ENCODE measurements around the gene MKKS.
"Not testable (repeated sequence)": the region's sequence is repeated elsewhere in the genome, so short reads cannot be mapped to it uniquely, and the experiment has no call there.

Gene MKKS

DNA sequence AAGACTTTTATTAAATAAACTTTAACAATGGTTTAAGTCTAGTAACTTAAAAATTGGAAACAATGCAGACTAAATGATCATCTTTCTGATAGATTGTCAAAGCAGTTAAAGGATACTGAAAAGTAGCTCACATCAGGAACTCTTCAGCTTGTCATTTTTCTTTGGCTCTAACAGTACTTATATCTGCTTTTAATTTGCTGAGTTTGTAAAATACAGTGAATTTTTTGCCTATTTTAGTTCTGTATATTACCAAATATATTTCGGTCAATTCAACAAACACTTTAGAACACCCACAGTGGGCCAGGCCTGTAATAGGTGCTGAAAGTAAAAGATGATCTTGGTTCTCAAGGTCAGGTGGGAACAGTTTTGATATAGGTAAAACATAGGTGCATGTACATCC lies 22.3 kb downstream of the MKKS start:
- DNase-seq, result no peak

DNA sequence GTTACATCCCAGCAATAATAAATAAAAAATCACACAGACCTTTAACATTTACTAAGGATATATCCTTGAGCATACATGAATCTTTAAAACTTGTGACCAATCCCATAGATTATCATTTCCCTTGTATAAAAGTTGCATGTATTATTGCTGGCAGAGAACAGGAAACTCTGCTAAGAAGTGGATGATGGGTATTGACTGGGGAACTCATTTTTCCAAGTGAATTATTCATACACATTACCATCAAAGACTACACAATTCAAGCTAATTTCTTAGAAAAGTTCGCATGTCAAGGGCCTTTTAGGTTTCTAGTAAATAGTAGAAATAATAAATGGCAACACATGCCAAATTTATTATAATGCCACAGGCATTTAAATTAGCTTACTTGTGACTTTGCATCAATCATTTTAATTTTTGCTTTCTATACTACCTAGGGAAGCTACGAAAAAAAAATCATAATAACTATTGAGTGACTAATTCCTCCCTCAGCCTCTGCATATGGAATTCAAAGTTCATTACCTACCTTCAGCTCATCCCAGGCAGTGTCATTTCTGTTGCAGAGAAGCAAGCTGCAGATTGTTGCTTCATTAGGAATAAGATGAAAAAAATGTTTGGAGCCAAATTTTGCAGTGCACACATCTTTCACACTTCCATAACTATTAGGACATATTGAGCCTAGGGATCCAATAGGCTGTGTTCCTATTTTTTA lies 25.8 kb downstream of the MKKS start:
- DNase-seq, result no peak

DNA sequence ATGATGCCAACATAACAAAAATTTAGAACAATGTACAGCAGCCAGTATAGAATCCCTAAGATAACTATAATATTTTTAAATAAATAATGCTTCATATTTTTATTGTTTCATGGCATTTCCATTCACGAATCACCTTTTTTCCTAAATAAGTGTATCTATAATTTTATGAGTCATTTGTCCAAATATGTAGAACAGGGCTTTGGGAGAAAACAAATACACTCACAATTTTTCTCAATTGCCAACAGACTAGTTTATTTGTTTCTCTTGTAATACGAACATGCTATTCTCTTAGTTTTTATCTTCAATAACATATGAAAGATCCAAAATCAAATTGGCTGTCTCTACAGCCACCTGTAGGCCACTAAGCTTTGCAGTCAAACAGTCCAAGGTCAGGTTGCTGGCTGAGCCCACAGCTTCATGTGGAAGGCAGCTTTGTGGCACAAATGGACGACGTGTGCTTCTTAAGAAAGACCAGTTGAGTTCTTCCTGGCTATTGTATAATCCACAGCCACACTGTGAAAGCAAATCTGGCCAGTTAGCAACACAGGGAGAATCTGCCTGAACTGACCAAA lies 29.0 kb downstream of the MKKS start:
- no peak for DNase-seq

DNA sequence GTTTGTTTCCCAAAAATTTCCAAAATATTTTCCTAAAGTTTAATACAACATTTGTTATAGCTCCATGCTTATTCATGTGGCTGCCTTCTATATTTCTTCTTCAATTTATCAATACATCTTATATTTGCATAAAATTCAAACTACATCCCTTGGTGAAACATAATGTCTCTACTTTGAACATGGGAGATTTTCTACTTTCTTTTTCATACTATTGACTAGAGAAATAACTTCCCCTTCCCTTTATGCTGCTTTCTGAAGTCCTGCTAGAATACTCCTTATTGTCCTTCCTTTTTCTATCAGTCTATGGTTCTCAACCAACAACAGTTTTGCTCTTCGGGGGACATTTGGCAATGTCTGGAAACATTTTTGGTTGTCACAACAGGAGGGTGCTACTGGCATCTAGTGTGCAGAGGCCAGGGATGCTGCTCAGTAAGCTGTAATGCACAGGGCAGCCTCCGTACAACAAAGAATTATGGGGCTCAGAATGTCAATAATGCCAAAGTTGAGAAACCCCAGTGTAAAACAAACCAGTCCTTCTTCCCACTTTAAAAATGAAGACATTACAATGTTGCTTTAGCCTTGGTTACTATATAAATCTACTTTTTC lies 29.9 kb downstream of the MKKS start:
- no peak for DNase-seq

DNA sequence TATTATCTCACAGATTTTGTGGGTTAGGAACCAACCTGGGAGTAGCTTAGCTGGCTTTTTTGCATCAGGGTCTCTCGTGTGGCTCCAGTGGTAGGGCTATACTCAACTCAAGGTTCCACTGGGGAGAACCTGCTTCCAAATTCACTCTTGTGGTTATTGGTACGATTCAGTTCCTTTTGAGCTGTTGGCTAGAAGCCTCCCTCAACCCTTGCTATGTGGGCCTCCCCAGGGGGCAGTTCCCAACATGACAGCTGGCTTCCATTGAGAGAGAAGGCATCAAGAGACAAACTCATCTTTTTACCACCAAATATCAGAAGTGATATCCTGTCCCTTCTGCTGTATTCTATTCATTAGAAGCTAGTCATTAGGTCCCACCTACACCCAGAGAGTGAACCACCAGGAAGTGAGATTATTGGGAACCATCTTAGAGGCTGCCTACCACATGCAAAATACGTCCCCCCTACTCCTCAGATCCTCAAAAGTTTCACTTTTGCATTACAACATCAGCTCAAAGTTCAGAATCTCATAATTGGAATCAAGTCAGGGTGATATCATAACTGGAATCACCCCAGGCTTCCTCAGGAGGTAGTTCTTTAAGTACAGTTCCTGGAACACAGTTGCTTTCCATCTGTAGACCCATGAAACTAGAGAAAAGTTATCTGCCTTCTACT lies 30.9 kb downstream of the MKKS start:
- no peak for DNase-seq

DNA sequence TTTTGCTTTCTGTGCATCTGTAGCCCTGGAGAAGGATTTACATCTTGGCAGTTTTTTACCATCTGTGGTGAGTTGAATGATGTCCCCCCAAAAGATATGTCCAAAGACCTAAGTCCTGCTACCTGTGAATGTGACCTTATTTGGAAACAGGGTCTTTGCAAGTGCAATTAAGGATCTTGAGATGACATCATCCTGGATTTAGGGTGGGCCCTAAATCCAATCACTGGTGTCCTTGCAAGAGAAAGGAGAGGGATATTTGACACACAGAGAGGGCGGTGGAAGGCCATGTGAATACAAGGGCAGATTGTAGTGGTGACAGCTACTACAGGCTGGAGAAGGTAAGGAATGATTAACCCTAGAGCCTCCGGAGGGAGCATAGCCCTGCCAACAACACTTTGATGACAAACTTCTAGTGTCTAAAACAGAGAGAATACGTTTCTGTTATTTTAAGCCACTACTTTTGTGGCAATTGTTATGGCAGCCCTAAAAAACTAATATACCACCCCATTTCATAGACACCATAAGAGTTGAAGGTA lies 35.1 kb downstream of the MKKS start:
- no peak for DNase-seq

DNA sequence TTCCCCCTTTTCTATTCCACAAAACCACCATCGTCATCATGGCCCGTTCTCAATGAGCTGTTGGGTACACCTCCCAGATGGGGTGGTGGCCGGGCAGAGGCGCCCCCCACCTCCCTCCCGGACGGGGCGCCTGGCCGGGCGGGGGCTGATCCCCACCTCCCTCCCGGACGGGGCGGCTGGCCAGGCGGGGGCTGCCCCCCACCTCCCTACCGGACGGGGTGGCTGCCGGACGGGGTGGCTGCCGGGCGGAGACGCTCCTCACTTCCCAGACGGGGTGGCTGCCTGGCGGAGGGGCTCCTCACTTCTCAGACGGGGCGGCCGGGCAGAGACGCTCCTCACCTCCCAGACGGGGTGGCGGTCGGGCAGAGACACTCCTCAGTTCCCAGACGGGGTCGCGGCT lies 39.3 kb downstream of the MKKS start:
- DNase-seq, result not testable (repeated sequence)

DNA sequence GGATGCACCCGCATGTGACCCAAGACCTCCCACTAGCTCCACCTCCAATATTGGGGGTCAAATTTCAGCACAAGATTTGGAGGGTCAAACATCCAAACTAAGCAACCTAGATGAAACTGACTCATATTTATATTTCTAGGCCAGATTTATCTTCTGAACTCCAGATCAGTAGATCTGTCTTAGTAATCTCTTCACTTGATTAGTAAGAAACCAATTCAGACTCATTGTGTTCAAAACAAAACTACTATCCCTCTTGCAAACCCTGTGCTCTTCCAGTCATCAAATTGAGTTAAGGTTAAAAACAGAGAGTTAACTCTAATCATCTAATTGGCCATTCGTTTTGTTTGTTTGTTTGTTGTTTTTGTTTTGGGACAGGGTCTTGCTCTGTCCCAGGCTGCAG lies 43.3 kb downstream of the MKKS start:
- no peak for DNase-seq

DNA sequence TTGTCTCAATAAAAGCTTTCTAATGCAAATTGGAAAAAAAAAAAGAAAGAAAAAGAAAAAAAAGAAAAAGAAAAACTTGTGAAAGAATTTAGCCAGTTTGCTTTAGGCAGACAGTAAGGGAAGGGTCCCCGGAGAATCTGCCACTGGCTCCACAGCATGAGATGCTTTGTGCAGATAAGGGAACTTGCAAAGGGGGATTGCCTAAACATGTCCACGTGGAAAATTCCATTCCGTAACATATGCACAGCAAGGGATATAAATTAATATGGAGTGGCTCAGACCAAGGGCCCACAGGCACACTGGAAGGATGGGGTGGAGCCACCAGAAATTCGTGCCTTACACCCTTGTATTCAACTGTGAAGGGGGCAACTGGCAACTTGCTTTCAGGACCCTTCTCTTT lies 45.4 kb downstream of the MKKS start:
- no peak for DNase-seq

DNA sequence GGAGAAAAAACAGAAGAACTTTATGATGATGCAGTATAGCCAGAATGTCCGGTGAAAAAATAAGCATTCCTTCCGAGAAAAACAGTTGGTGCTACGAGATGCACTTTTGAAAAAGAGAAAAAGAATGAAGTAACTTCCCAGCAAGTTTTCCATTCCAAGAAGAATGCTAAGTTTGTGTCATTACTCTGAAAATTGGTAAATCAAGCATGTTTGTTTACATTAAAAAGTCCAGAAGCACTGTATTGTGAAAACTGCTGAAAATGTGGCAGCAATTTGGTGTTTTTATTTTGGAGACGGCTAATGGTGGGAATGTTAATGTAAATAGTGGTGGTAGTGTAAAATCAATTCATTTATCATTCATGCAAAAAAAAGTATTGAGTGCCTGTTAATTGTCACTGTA lies 46.3 kb downstream of the MKKS start:
- no peak for DNase-seq

DNA sequence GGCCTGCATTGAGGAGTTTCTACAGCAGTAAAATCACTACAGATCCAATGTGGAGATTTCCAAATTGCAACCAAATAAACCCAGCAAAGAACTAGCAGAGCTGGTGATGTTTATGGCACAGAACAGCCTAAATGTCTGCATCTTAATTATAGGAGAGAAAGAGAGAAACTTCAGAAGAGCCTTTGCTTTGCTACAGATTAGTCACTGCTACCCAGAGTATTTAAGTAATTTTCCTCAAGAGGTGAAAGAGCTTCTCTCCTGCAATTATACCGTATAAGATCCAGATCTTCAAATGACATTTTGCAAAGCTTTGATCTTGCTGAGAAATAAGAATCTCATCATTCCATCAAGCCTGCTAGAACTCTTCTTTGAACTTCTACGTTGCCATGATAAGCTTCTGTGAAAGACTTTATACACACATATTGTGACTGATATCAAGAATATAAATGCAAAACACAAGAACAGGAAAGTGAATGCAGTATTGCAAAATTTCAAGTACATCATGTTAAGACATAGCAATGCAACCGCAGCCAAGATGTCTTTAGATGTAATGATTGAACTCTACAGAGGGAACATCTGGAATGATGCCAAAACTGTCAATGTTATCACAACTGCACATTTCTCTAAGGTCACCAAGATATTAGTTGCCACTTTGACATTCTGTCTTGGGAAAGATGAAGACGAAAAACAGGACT lies 48.0 kb downstream of the MKKS start:
- no peak for DNase-seq

DNA sequence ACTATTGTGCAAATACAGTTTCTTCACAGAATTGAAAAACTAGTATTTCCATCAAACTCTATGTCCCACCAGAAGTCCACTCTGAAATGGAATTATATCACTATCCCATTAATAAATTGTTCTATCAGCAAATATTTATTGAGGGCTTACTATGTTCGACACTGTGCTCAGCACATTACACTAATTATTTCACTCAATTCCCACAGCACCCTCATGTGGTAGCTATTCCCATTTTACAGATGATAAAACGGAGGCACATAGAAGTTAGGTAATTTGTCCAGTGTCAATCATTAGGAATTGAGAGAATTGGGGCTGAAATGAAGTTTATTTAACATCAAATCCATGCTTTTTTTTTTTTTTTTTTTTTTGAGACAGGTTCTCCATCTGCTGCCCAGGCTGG lies 52.5 kb downstream of the MKKS start:
- DNase-seq, result no peak

DNA sequence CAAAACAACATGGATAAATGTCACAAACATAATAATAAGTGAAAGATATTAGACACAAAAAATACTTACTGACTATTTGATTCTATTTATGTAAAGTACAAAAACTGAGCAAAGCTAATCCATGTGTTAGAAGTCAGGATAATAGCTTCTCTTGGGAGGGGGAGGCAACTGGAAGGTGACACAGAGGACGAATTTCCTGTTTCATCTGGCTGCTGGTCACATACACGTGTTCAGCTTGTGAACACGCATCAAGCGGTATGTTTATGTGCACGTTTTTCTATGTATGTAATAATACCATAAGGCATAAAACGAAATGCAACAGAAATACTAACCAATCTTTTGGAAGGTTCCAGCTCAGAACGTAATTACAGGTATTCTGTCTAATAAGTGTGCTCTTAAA lies 54.3 kb downstream of the MKKS start:
- DNase-seq, result no peak

DNA sequence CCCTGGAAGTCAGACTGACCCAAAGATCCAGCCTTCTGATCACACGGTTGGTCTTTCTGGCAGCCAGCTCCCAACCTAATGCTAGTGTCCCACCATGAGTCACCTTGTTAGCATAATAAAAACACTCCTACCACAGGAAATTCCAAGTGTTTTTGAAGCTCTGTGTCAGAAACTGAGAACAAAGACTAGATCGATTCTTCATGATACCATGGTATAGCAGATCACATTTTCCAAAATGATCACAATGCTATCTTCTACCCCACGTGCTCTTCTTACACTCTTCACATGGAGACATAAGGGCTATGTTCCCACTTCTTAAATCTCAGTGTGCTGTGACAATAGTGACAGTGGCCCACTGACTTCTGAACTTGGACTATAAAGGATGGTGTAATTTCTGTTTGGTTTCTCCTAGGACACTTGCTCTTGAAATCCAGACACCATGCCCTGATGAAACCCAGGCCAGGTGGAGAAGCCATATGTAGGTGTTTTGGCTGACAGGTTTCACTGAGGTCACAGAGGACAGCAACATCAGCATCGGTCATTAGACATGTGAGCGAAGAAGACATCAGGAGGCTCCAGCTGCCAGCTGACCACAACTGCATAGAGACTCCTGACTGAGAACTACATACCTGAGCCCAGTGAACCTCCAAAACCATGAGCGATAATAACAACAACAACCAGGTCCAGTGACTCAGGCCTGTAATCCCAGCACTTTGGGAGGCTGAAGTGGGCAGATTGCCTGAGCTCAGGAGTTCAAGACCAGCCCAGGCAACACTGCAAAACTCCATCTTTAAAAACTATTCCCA lies 57.5 kb downstream of the MKKS start:
- DNase-seq, result no peak

DNA sequence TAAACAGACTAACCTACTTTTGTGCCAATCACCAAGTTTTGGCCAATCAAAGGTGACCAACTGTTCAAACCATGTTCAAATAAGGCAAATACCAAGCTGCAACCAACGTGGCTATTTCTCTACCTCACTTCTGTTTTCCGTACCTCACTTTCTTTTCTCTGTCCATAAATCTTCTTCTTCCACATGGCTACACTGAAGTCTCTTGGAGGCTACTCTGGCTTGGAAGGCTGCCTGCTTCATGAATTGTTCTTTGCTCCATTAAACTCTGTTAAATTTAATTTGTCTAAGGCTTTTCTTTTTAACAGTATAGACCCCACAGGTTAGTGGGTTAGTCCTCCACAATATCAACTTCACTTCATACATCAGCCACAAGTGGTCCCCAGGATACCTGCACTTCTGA lies 58.8 kb downstream of the MKKS start:
- no peak for DNase-seq

DNA sequence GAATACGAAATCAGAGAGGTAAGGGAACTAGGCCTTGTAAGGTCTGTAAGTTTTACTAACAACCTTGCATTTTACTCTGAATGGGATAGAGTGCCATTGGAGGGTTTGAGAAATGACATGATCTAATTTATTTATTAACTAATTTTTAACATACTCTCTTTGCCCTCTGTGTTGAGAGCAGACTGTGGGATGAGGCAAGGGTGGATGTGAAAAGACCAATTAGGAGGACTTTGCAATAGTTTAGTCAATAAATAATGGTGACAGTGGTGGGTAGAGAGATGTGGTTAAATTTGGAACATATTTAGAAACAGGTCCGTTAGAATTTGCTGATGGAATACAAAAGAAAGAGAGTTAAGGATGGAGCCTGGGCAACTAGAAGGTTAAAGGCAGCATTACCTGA lies 60.0 kb downstream of the MKKS start:
- DNase-seq, result no peak

DNA sequence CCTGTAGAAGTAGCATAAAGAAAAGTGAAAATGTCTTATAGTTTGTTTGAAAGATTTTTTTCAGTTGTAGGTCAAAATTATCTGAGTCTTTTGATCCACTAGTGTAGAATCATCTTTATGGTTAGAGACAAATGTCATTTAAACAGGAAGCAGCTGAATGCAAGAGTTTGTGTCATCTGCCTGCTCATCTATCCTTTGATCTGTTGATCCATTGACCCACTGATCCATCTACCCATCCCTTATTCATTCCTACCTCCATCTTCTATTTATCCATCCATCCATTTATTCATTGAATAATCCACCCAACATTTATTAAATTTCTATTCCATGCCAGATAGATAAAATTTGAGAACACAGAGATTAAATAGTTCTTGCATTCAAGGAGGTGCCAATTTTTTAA lies 62.6 kb downstream of the MKKS start:
- DNase-seq, result no peak

DNA sequence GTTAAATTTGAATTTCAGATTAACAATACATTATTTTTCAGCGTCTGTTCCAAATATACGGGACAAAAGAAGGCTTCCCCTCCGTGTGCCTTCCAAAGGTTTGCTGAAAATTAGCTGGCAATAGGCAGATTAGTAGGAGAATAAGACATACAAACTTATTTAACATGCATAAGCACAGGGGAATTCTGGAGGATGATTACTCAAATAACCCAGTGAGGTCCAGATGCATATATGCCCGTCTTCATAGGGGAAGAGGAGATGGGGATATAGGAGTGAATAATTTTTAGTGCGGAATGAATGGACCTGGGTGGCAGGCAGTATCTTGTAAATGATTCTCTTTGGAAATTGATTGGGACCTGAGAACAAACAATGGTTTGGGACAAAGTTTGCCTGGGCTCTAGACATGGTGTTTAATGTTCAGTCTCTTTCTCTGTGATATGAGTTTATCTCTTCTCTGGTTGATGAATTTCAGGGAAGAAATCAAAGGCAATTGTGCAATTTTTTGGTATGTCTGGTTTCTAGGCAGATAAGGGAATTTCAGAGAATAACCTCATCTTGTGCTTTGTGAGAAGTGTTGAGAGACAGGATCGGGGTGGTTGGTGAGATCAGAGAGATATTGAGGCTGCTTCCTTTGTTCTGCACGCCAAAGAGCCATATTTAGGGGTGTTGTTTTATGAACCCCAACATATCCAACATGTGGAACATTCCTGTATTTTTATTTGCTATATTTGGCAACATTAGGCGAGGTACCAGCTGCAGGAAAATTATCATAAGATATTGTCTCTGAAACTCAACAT lies 63.7 kb downstream of the MKKS start:
- DNase-seq, result no peak

DNA sequence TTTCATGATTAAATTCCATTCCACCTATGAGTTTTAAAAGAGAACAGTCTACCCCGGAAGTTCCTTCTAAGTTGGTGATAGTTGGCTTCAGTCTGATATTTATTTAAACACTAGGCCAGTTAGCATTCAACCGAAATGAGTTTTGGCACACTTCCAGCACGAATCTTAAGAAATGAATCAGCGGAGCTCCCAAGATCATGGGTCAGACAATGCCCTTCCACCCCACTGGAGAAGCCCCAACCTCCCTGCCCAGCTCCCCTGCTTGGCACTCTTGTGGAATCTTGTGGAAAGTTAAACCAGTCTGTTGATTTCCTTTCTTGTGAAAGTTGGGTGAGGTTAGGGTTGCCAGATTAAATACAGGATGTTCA lies 64.3 kb downstream of the MKKS start:
- peak; percentile 38 for DNase-seq

DNA sequence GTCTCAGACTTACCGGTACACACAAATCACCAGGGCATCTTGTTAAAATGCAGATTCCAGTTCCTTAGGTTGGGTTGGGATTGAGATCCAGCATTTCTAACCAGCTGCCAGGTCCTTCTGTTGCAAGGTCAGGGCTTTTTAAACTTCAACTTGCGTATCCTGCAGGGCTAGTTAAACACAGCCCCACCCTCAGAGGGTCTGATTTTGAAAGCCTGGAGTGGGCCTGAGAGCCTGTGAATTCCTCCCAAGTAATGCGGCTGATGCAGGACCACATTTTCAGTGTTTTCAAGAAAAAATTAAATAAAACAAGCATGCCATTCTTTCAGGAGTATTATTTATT lies 65.3 kb downstream of the MKKS start:
- peak; percentile 26 for DNase-seq

DNA sequence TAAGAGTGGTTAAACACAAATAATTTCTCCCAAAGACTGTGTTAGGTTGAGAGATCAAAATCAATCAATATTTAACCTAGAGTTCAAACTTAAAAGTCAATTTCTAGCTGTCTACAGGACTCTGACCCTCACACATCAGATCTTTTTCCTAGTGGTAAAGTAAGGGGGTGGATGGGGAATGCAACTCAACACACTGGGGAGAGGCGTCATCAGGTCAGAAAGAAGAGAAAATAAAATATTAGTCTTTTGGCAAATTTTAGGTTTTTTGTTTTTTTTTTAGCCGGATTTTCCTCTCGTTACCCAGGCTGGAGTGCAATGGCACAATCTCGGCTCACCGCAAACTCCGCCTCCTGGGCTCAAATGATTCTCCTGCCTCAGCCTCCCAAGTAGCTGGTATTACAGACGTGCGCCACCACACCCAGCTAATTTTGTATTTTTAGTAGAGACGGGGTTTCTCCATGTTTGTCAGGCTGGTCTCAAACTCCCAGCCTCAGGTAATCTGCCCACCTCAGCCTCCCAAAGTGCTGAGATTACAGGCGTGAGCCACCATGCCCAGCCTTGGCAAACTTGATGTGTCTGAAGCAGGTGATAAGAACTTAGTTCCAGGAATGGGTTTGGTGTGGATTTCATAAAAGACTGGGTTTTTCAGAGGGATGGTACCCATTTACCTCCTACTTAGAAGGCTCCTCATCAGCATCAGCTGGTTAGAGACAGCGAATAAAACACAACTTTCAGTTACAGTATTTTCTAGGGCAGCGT lies 65.9 kb downstream of the MKKS start:
- DNase-seq, result no peak

All from DMS79 treated with DMSO at 0.1 percent for 48 hours (cell line).